ENCODE measurements around the gene ATRIP. TPM values are rescaled to one million over a fixed set of nuclear protein-coding genes. Genes with fewer than 3 reads are reported as not detected.
A peak's percentile ranks its signal among the peaks of the same experiment; 100 is the strongest.

Gene ATRIP
- total and polyA plus RNA-seq, 2 of the 8 experiments (the other 6 are each of a cell fraction or from before 2014, with no cell fraction given) = 18.5 to 20.2 TPM

DNA sequence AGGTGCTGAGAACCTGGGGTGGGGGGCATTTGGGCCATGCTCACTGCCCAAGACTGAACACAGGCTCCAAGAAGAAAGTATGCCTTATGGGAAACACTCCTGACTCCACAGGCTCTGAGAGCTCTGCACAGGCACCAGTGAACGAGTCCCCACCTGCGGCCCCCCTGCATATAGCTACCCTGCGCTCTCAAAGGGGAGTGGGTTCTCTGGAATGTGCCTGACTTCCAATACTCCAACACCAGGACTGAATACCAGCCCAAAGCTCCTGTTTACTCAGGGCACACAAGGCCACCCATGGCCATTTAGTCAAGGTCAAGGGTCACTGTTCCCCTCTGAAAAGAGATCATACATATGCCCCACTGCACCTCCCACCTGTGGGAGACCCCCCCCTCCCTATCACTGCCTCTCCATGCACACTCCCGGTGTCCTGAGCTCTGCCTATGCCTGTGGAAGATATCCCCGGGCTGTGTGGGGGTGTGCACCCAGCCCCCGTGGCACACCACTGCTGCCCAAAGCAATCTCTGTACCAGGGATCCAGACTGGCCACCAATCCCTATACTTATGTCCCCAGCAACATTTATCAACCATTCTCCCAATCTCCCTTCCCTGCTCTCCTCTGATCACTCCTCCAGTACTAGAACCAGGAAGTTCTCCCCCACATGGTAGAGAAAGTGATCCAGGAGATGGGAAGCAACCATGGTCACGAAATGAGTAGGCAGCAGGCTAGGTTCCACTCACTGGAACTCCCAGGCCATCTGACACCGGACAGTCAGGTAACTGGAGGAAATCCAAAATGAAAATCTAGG, 15.1 kb upstream of the ATRIP start:
- H2AFZ ChIP-seq (ENCODE audit: low read length) = no peak overlapping the region
- H2BK12ac ChIP-seq (ENCODE audit: low read depth, low read length) = no peak overlapping the region
- H3K4ac ChIP-seq (replicated peaks; ENCODE audit: insufficient read length, low read depth, low read length) = no peak overlapping the region
- DNase-seq (ENCODE audit: low read depth in 1 of 2, low spot score in 2 of 2) (no peak), FAIRE-seq (no peak)
- H3K79me1 ChIP-seq (ENCODE audit: low read depth, low read length) = peaks cover 15% of the 10 kb centered on the region
- TF ChIP-seq CEBPB (IDR thresholded peaks at IDR 0.05; ENCODE audit: low read depth, low read length) = no peak
- no peak for TF ChIP-seq TEAD4 (IDR thresholded peaks at IDR 0.05; ENCODE audit: low read depth, low read length)
- TF ChIP-seq, protein P1, sequence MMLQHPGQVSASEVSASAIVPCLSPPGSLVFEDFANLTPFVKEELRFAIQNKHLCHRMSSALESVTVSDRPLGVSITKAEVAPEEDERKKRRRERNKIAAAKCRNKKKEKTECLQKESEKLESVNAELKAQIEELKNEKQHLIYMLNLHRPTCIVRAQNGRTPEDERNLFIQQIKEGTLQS (IDR thresholded peaks at IDR 0.05; ENCODE audit: insufficient read depth, low read depth, low read length) = no peak
- no peak for TF ChIP-seq RAD21 (IDR thresholded peaks at IDR 0.05 in 1 of 2, conservative IDR thresholded peaks at IDR 0.05 in 1 of 2; ENCODE audit: low read depth in 2 of 2, low read length in 2 of 2)
- 91% methylated on average over 8 of the region's 8 CpGs; no CpG with 5 or more reads in 1 of the 2 experiments for WGBS, 2 experiments (ENCODE audit: extremely low coverage in 1 of 2, insufficient coverage in 1 of 2, insufficient read length in 1 of 2, insufficient replicate concordance in 2 of 2, low coverage in 1 of 2, low lambda C conversion rate in 2 of 2, missing lambda C conversion rate in 1 of 2)
- no peaks in the 10 kb centered on the region for H3K27me3 ChIP-seq (replicated peaks in 1 of 4; ENCODE audit: control insufficient read depth in 3 of 4, extremely low read depth in 1 of 4, insufficient read depth in 3 of 4, low read length in 3 of 4)
- H3K4me2 ChIP-seq (ENCODE audit: insufficient read depth in 1 of 2, low read depth in 2 of 2, low read length in 2 of 2) = no peak overlapping the region; a peak in 1 of 4 replicates
- H2BK20ac ChIP-seq (ENCODE audit: low read length) = no peak overlapping the region
- H3K27ac ChIP-seq (ENCODE audit: low read depth, low read length) = peak overlapping the region; percentile 76; the same call in 1 of the 2 replicates
- no peak overlapping the region for H2AK5ac ChIP-seq (ENCODE audit: low read depth, low read length)
- no peak overlapping the region for H3K4me3 ChIP-seq (ENCODE audit: extremely low read depth in 1 of 4, insufficient read depth in 2 of 4, low read depth in 3 of 4, low read length in 4 of 4)
- no peak overlapping the region for H3K14ac ChIP-seq (ENCODE audit: insufficient read length)
- H3K4me1 ChIP-seq (replicated peaks in 1 of 4; ENCODE audit: control insufficient read depth in 3 of 4, insufficient read depth in 4 of 4, low read length in 3 of 4) = peaks cover 7 to 25% (median 20%) of the 10 kb centered on the region in 4 experiments
- no peak overlapping the region for H3K23ac ChIP-seq (ENCODE audit: insufficient read length)
- H3K18ac ChIP-seq (ENCODE audit: extremely low read depth, low read length) = no peak overlapping the region
- H3K36me3 ChIP-seq (ENCODE audit: control insufficient read depth in 2 of 4, insufficient read depth in 4 of 4, low read length in 3 of 4) = peaks cover 4 to 26% (median 12%) of the 10 kb centered on the region in 4 experiments; a peak in 6 of 8 replicates
- H3K23me2 ChIP-seq (ENCODE audit: low read depth, low read length) = peaks cover 10% of the 10 kb centered on the region
- no peak overlapping the region for H4K91ac ChIP-seq (replicated peaks; ENCODE audit: insufficient read length, low read length)
- no peak overlapping the region for H4K8ac ChIP-seq (ENCODE audit: extremely low read depth, insufficient read depth, low read length)
- peaks cover 20 to 46% of the 10 kb centered on the region in 2 experiments for H3K79me2 ChIP-seq (ENCODE audit: control insufficient read depth in 1 of 2, insufficient read depth in 2 of 2, low read length in 2 of 2)
- no peak overlapping the region for H2BK120ac ChIP-seq (replicated peaks; ENCODE audit: low read depth, low read length)
- H2BK5ac ChIP-seq (ENCODE audit: low read depth, low read length) = 0 out of 2 replicates have a peak overlapping the region, but pooled peaks have one; percentile 91
- no peaks in the 10 kb centered on the region for H3K9me3 ChIP-seq (ENCODE audit: insufficient read depth in 2 of 2, low read depth in 1 of 2, low read length in 1 of 2)
- no peak overlapping the region for H3K56ac ChIP-seq (replicated peaks; ENCODE audit: insufficient read length, low read depth, low read length)
- CTCF ChIA-PET (ENCODE audit: partially characterized antibody) = interaction anchor here (0.7 to 7.7 kb wide), 19 partner anchors 9 to 237 kb away, joined by 3 to 220 read pairs (median 4); partner anchors contain the start of gene ATRIP
- POLR2A ChIA-PET (ENCODE audit: partially characterized antibody) = interaction anchor here (1.0 to 31.5 kb wide), 7 partner anchors 9 to 190 kb away, joined by 3 to 650 read pairs (median 19); partner anchors contain the start of genes ATRIP, CCDC51, TMA7 and ZNF589
- peak overlapping the region in 1 of 4 experiments; percentile 10; a peak in 1 of 7 replicates for H3K9ac ChIP-seq (replicated peaks in 1 of 4; ENCODE audit: extremely low read depth in 1 of 4, low read depth in 3 of 4, low read length in 3 of 4)
- H4K20me1 ChIP-seq (replicated peaks in 1 of 2; ENCODE audit: control insufficient read depth in 1 of 2, insufficient read depth in 2 of 2, low read length in 2 of 2) = peaks cover 4 to 5% of the 10 kb centered on the region in 2 experiments
- no peak overlapping the region for H4K5ac ChIP-seq (ENCODE audit: insufficient read length, low read depth, low read length)
- H2BK15ac ChIP-seq (ENCODE audit: low read length) = no peak overlapping the region

All from H1 (cell line).